Panc1 (cell line): Measurements from ENCODE around the gene ATP6V1C2. TPM values are rescaled to one million over a fixed set of nuclear protein-coding genes. Genes with fewer than 3 reads are reported as not detected.

Experiments used
- ATAC-seq: fragments of 200-7000 bp; cut with Tn5 transposase; 2 replicates; pipeline ENCODE4 v1.9.1; 2020; ENCODE audit warnings: mild to moderate bottlenecking, moderate library complexity
- BruUV-seq: library from RNA; stranded (reverse); fragments of 400-500 nt; replicated peaks from 2 replicates; lab custom pipeline; 2021; lab: Mats Ljungman, UMichigan
- CTCF ChIA-PET: fragments of 300-600 bp; sonication (Branson Sonifier 250); formaldehyde crosslinking; loops from one replicate; lab custom pipeline; 2022; ENCODE audit warnings: antibody characterized with exemption; lab: Charles Lee
- POLR2A ChIA-PET: fragments of 300-600 bp; sonication (Branson Sonifier 250); formaldehyde crosslinking; loops from one replicate; lab custom pipeline; 2022; ENCODE audit warnings: antibody characterized with exemption; lab: Charles Lee
- DNase-seq: peaks from one replicate; pipeline ENCODE4 v3.0.0-alpha.2; 2010; ENCODE audit warnings: low read depth, low spot score
- H3K27ac ChIP-seq: 2 replicates; pipeline ENCODE4 v1.5.1; 2011; ENCODE audit warnings: mild to moderate bottlenecking, low read length, inconsistent platforms
- H3K27me3 ChIP-seq: fragments of 200-500 bp; sonication (Bioruptor generic); 2 replicates; pipeline ENCODE4 v1.6.0; 2014; ENCODE audit warnings: low read length, inconsistent platforms; ENCODE audit not compliant: control insufficient read depth, insufficient read depth
- H3K36me3 ChIP-seq: fragments of 200-500 bp; sonication (Bioruptor generic); 2 replicates; pipeline ENCODE4 v1.5.1; 2014; ENCODE audit warnings: inconsistent platforms, mild to moderate bottlenecking, low read length, moderate library complexity; ENCODE audit not compliant: control insufficient read depth, insufficient read depth
- H3K4me1 ChIP-seq: 2 replicates; pipeline ENCODE4 v1.5.1; 2011; ENCODE audit warnings: inconsistent platforms, mild to moderate bottlenecking, low read length, moderate library complexity; ENCODE audit not compliant: control insufficient read depth, insufficient read depth
- H3K4me3 ChIP-seq, 2 experiments: 2 replicates each; pipeline ENCODE4 v1.5.1; 2011 to 2012; ENCODE audit warnings: low read depth in 2 of 2, low read length in 2 of 2, mild to moderate bottlenecking in 2 of 2, inconsistent platforms in 1 of 2, moderate library complexity in 1 of 2
- H3K9me3 ChIP-seq: fragments of 200-500 bp; sonication (Bioruptor generic); 2 replicates; pipeline ENCODE4 v1.5.1; 2014; ENCODE audit warnings: low read depth, mild to moderate bottlenecking, inconsistent platforms, low read length, moderate library complexity; ENCODE audit not compliant: control insufficient read depth, insufficient read depth
- TCF7L2 ChIP-seq: IDR thresholded peaks from 2 replicates; pipeline ENCODE4 v1.6.1; 2011; ENCODE audit warnings: mild to moderate bottlenecking, low read depth, low read length, inconsistent platforms
- in situ Hi-C: cut with HindIII; loops from 2 replicates; pipeline ENCODE4 v1.10.0; 2016; ENCODE audit warnings: low sequenced_read_pairs, low pct_unique_long_range_greater_than_20kb
- intact Hi-C: fragments of 100-400 bp; cut with micrococcal nuclease; formaldehyde crosslinking; loops from one replicate; pipeline ENCODE4 v1.10.0; 2022; ENCODE audit not compliant: unreplicated experiment
- total RNA-seq: library from RNA; stranded (reverse); gene quantifications from one replicate; pipeline ENCODE4 v1.2.1, GENCODE V29; 2021; ENCODE audit not compliant: unreplicated experiment
- TF ChIP-seq, protein P1 (sequence below), 2 experiments: IDR thresholded peaks; 2 replicates each; pipeline ENCODE4 v1.6.1; 2011 to 2012; ENCODE audit warnings: low read depth in 2 of 2, control low read depth in 1 of 2, low read length in 1 of 2, mild to moderate bottlenecking in 1 of 2, moderate library complexity in 1 of 2; ENCODE audit not compliant: insufficient read depth in 1 of 2
- TF ChIP-seq, protein P2 (sequence below): fragments of 450-650 bp; IDR thresholded peaks from 2 replicates; pipeline ENCODE4 v1.5.1; 2017; ENCODE audit warnings: mild to moderate bottlenecking

ATP6V1C2 gene
- total RNA-seq, 1 experiment from 2014 or later, result 0.54 TPM

DNA sequence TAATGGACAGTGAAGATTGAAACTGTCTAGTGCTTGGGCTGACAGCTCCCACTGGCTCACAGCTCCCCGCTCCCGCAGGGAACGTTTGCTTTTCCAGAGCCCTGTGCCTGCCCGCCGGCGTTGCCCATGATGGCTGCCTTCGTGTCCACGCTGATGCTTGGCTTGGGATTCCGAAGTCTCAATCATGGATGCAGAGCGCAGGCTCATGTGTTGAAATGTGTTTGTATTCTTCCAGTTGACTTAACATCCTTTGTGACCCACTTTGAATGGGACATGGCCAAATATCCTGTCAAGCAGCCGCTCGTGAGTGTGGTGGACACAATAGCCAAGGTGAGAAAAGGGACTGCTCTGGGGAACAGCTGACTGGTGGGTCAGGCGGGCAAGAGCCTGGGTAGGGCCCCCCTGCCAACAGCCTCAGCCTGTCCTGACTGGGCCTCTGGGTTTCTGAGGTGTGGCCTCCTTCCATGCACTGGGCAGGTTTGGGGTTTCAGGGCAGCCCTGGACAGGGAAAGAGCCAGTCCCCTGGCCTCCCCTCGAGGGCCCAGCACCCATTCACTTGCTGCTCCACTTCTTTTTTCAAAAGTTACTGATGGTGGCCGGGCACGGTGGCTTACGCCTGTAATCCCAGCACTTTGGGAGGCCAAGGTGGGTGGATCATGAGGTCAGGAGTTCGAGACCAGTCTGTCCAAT, 42.8 kb downstream of the ATP6V1C2 start:
- in situ Hi-C loops (no loop called here), intact Hi-C loops (no loop called here)
- CTCF ChIA-PET, result interaction anchor here (0.5 kb wide), 1 partner anchor 69 kb away, joined by 4 read pairs; no protein-coding TSS in a partner anchor
- DNase-seq (no peak), ATAC-seq (no peak)
- Histone ChIP-seq H3K27me3 (no peaks in the 10 kb centered on the region), H3K27ac (no peak overlapping the region), H3K36me3 (no peaks in the 10 kb centered on the region), H3K4me1 (no peaks in the 10 kb centered on the region), H3K4me3 (no peak overlapping the region), H3K9me3 (no peaks in the 10 kb centered on the region)
- TF ChIP-seq, protein P1, sequence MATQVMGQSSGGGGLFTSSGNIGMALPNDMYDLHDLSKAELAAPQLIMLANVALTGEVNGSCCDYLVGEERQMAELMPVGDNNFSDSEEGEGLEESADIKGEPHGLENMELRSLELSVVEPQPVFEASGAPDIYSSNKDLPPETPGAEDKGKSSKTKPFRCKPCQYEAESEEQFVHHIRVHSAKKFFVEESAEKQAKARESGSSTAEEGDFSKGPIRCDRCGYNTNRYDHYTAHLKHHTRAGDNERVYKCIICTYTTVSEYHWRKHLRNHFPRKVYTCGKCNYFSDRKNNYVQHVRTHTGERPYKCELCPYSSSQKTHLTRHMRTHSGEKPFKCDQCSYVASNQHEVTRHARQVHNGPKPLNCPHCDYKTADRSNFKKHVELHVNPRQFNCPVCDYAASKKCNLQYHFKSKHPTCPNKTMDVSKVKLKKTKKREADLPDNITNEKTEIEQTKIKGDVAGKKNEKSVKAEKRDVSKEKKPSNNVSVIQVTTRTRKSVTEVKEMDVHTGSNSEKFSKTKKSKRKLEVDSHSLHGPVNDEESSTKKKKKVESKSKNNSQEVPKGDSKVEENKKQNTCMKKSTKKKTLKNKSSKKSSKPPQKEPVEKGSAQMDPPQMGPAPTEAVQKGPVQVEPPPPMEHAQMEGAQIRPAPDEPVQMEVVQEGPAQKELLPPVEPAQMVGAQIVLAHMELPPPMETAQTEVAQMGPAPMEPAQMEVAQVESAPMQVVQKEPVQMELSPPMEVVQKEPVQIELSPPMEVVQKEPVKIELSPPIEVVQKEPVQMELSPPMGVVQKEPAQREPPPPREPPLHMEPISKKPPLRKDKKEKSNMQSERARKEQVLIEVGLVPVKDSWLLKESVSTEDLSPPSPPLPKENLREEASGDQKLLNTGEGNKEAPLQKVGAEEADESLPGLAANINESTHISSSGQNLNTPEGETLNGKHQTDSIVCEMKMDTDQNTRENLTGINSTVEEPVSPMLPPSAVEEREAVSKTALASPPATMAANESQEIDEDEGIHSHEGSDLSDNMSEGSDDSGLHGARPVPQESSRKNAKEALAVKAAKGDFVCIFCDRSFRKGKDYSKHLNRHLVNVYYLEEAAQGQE (IDR thresholded peaks at IDR 0.05; ENCODE audit: insufficient read depth in 1 of 2, low read depth in 2 of 2, low read length in 1 of 2), result no peak
- TF ChIP-seq, protein P2, sequence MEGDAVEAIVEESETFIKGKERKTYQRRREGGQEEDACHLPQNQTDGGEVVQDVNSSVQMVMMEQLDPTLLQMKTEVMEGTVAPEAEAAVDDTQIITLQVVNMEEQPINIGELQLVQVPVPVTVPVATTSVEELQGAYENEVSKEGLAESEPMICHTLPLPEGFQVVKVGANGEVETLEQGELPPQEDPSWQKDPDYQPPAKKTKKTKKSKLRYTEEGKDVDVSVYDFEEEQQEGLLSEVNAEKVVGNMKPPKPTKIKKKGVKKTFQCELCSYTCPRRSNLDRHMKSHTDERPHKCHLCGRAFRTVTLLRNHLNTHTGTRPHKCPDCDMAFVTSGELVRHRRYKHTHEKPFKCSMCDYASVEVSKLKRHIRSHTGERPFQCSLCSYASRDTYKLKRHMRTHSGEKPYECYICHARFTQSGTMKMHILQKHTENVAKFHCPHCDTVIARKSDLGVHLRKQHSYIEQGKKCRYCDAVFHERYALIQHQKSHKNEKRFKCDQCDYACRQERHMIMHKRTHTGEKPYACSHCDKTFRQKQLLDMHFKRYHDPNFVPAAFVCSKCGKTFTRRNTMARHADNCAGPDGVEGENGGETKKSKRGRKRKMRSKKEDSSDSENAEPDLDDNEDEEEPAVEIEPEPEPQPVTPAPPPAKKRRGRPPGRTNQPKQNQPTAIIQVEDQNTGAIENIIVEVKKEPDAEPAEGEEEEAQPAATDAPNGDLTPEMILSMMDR, result no peak
- no peak for TF ChIP-seq TCF7L2
- BruUV-seq, result no TSS peak
- POLR2A ChIA-PET, result no interaction called here

DNA sequence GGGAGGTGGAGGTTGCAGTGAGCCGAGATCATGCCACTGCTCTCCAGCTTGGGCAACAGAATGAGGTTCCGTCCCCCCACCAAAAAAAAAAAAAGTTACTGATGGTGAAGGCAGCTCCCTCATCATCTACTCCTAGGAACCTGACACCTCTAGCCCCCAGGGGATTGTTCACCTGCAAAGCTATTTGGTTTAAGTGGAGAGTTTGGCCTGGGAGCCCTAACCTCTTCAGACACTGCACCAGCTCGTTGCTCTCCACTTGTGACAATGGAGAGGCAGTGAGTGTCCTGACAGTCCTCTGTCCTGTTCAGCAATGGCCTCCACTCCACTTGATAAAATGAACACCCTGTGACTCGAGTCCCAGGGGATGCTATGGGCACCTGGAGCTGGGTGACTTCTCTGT, 43.5 kb downstream of the ATP6V1C2 start:
- no peaks in the 10 kb centered on the region for H3K9me3 ChIP-seq
- no peaks in the 10 kb centered on the region for H3K36me3 ChIP-seq
- intact Hi-C loops, result no loop called here
- no peak overlapping the region for H3K27ac ChIP-seq
- TF ChIP-seq, protein P2, result no peak
- no peak for TF ChIP-seq TCF7L2
- BruUV-seq, result no TSS peak
- no peaks in the 10 kb centered on the region for H3K27me3 ChIP-seq
- H3K4me3 ChIP-seq, result no peak overlapping the region
- ChIA-PET POLR2A (no interaction called here), CTCF (interaction anchor here (0.5 to 0.7 kb wide), 2 partner anchors 41 to 68 kb away, joined by 3 to 4 read pairs; no protein-coding TSS in a partner anchor)
- no peak for DNase-seq
- in situ Hi-C loops, result no loop called here
- ATAC-seq, result no peak
- H3K4me1 ChIP-seq, result no peaks in the 10 kb centered on the region
